H9 (cell line): ENCODE measurements around the gene HES4. TPM values are rescaled to one million over a fixed set of nuclear protein-coding genes. Genes with fewer than 3 reads are reported as not detected.

ENCODE experiments used
- DNase-seq: peaks from one replicate; pipeline ENCODE4 v3.0.0-alpha.2; 2017
- H2AFZ ChIP-seq: one replicate; pipeline ENCODE4 v1.6.1; 2013; ENCODE audit warnings: mild to moderate bottlenecking, low read length, control low read depth, moderate library complexity
- H2AK5ac ChIP-seq: 2 replicates; pipeline ENCODE4 v1.6.1; 2013; ENCODE audit warnings: low read length, control low read depth, mixed read lengths; ENCODE audit not compliant: insufficient read length
- H2BK120ac ChIP-seq: one replicate; pipeline ENCODE4 v1.6.1; 2013; ENCODE audit warnings: low read depth, mild to moderate bottlenecking, low read length, control low read depth, inconsistent platforms; ENCODE audit not compliant: poor library complexity, severe bottlenecking
- H2BK12ac ChIP-seq: 2 replicates; pipeline ENCODE4 v1.6.1; 2013; ENCODE audit warnings: low read length, control low read depth, mixed read lengths, low read depth; ENCODE audit not compliant: insufficient read length
- H2BK15ac ChIP-seq: 2 replicates; pipeline ENCODE4 v1.6.1; 2013; ENCODE audit warnings: low read depth, low read length, control low read depth
- H2BK20ac ChIP-seq: one replicate; pipeline ENCODE4 v1.6.1; 2013; ENCODE audit warnings: low read depth, mild to moderate bottlenecking, low read length, control low read depth, inconsistent platforms; ENCODE audit not compliant: poor library complexity, severe bottlenecking
- H2BK5ac ChIP-seq: 2 replicates; pipeline ENCODE4 v1.6.1; 2013; ENCODE audit warnings: low read length, control low read depth, mixed read lengths; ENCODE audit not compliant: insufficient read length
- H3K14ac ChIP-seq: 2 replicates; pipeline ENCODE4 v1.6.1; 2013; ENCODE audit warnings: low read length, control low read depth; ENCODE audit not compliant: insufficient read depth
- H3K18ac ChIP-seq: 2 replicates; pipeline ENCODE4 v1.6.1; 2013; ENCODE audit warnings: low read depth, mild to moderate bottlenecking, mixed read lengths, low read length, control low read depth; ENCODE audit not compliant: insufficient read length
- H3K23ac ChIP-seq: 2 replicates; pipeline ENCODE4 v1.6.1; 2013; ENCODE audit warnings: low read length, control low read depth, mixed read lengths, low read depth; ENCODE audit not compliant: insufficient read length
- H3K23me2 ChIP-seq: 2 replicates; pipeline ENCODE4 v1.6.1; 2013; ENCODE audit warnings: low read depth, mild to moderate bottlenecking, mixed read lengths, low read length, control low read depth; ENCODE audit not compliant: insufficient read length, poor library complexity, severe bottlenecking
- H3K27ac ChIP-seq: 2 replicates; pipeline ENCODE4 v1.5.1; 2013; ENCODE audit warnings: low read length, control low read depth, mixed read lengths, low read depth; ENCODE audit not compliant: insufficient read length
- H3K27me3 ChIP-seq: 2 replicates; pipeline ENCODE4 v1.6.1; 2013; ENCODE audit warnings: low read length, control low read depth, inconsistent platforms; ENCODE audit not compliant: insufficient read depth
- H3K4ac ChIP-seq: 2 replicates; pipeline ENCODE4 v1.6.1; 2013; ENCODE audit warnings: low read depth, mild to moderate bottlenecking, control low read depth, inconsistent platforms, low read length, moderate library complexity
- H3K4me1 ChIP-seq: 2 replicates; pipeline ENCODE4 v1.6.1; 2013; ENCODE audit warnings: low read length, control low read depth, inconsistent platforms; ENCODE audit not compliant: insufficient read depth
- H3K4me2 ChIP-seq: 2 replicates; pipeline ENCODE4 v1.6.1; 2013; ENCODE audit warnings: low read length, control low read depth, mixed read lengths; ENCODE audit not compliant: insufficient read length, insufficient read depth
- H3K56ac ChIP-seq: 2 replicates; pipeline ENCODE4 v1.6.1; 2013; ENCODE audit warnings: low read depth, mild to moderate bottlenecking, mixed read lengths, low read length, control low read depth; ENCODE audit not compliant: insufficient read length
- H3K79me1 ChIP-seq: 2 replicates; pipeline ENCODE4 v1.6.1; 2013; ENCODE audit warnings: low read depth, mild to moderate bottlenecking, moderate library complexity, low read length, control low read depth, inconsistent platforms; ENCODE audit not compliant: insufficient read depth, poor library complexity, severe bottlenecking
- H3K79me2 ChIP-seq: 2 replicates; pipeline ENCODE4 v1.6.1; 2013; ENCODE audit warnings: low read length, control low read depth, inconsistent platforms; ENCODE audit not compliant: insufficient read depth
- H3K9ac ChIP-seq: 2 replicates; pipeline ENCODE4 v1.6.1; 2013; ENCODE audit warnings: low read length, control low read depth, mixed read lengths; ENCODE audit not compliant: insufficient read length; ENCODE audit errors: extremely low read depth
- H3K9me3 ChIP-seq: one replicate; pipeline ENCODE4 v1.6.1; 2013; ENCODE audit warnings: low read depth, low read length, inconsistent platforms; ENCODE audit not compliant: control insufficient read depth
- H3T11ph ChIP-seq: one replicate; pipeline ENCODE4 v1.6.1; 2013; ENCODE audit warnings: mild to moderate bottlenecking, low read length, control low read depth, inconsistent platforms
- H4K20me1 ChIP-seq: one replicate; pipeline ENCODE4 v1.6.1; 2013; ENCODE audit not compliant: control insufficient read depth, insufficient read length, insufficient read depth
- H4K5ac ChIP-seq: 2 replicates; pipeline ENCODE4 v1.6.1; 2013; ENCODE audit warnings: low read depth, mild to moderate bottlenecking, mixed read lengths, low read length, control low read depth; ENCODE audit not compliant: insufficient read length
- H4K8ac ChIP-seq: replicated peaks from 2 replicates; pipeline ENCODE4 v1.6.1; 2013; ENCODE audit warnings: low read length, control low read depth, mixed read lengths, low read depth; ENCODE audit not compliant: insufficient read length
- H4K91ac ChIP-seq: 2 replicates; pipeline ENCODE4 v1.6.1; 2013; ENCODE audit warnings: low read depth, mild to moderate bottlenecking, moderate library complexity, mixed read lengths, low read length, control low read depth; ENCODE audit not compliant: insufficient read length
- H3K27ac Mint-ChIP-seq, 3 experiments: 2 replicates in 2 of 3; 3 replicates in 1 of 3; pipeline ENCODE4 v1.8.0; 2020 to 2021; ENCODE audit warnings: mixed read lengths in 3 of 3, mild to moderate bottlenecking in 1 of 3, moderate library complexity in 1 of 3
- H3K27me3 Mint-ChIP-seq: 2 replicates; pipeline ENCODE4 v1.8.0; 2021; ENCODE audit warnings: low read depth, mild to moderate bottlenecking, moderate library complexity, mixed read lengths
- H3K36me3 Mint-ChIP-seq, 3 experiments: 2 replicates in 2 of 3; 3 replicates in 1 of 3; pipeline ENCODE4 v1.8.0; 2020 to 2021; ENCODE audit warnings: low read depth in 3 of 3, mixed read lengths in 3 of 3; ENCODE audit not compliant: insufficient read depth in 1 of 3
- H3K4me1 Mint-ChIP-seq, 2 experiments: 2 replicates each; pipeline ENCODE4 v1.8.0; 2020; ENCODE audit warnings: mixed read lengths in 2 of 2
- H3K4me3 Mint-ChIP-seq, 2 experiments: 2 replicates in 1 of 2; 3 replicates in 1 of 2; pipeline ENCODE4 v1.8.0; 2020 to 2021; ENCODE audit warnings: mild to moderate bottlenecking in 2 of 2, mixed read lengths in 2 of 2, moderate library complexity in 1 of 2
- H3K9me3 Mint-ChIP-seq, 2 experiments: 2 replicates in 1 of 2; 3 replicates in 1 of 2; pipeline ENCODE4 v1.8.0; 2020; ENCODE audit warnings: mild to moderate bottlenecking in 2 of 2, mixed read lengths in 2 of 2, moderate library complexity in 1 of 2
- whole genome bisulfite sequencing: extraction: QIAGEN DNeasy Blood & Tissue Kit; methylation state at CpG from one replicate; pipeline ENCODE4 v1.1.7; 2013; ENCODE audit warnings: missing lambda C conversion rate, low lambda C conversion rate, mixed read lengths; ENCODE audit not compliant: insufficient read length; ENCODE audit errors: extremely low coverage; 5-methylcytosine and 5-hydroxymethylcytosine counted together
- total RNA-seq: library from RNA; stranded (reverse); gene quantifications from 2 replicates; pipeline ENCODE4 v1.2.1, GENCODE V29; 2021
- TF ChIP-seq, protein P1 (sequence below): fragments of 200-600 bp; sonication (generic); conservative IDR thresholded peaks from 3 replicates; pipeline ENCODE4 v1.8.0; 2021; ENCODE audit warnings: antibody characterized with exemption, mild to moderate bottlenecking

HES4 gene
- total RNA-seq, 1 experiment from 2014 or later, result 4.0 TPM

DNA sequence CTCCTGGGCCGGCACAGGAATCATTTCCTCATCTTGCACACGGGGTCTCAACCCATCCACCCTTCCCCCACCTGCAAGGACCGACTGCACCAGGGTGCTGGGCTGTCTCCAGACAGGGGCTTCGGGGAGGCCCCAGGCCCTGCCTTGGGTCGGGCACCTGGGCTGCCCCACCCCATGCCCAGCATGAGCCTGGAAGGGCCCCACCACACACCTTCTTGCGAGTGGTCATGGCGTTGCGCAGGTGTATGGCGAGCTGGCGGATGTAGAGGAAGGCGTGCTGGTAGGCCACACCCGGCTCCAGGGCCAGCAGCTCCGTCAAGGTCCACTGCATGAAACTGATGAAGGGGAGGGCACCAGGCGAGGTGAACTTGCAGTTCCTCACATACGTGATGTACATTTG is 47.7 kb downstream of the HES4 start:
- Histone ChIP-seq H3K79me2 (no peaks in the 10 kb centered on the region), H3K79me1 (no peaks in the 10 kb centered on the region), H3K23ac (no peak overlapping the region), H4K8ac (no peak overlapping the region), H3K27me3 (no peaks in the 10 kb centered on the region), H2BK5ac (no peak overlapping the region), H4K5ac (no peak overlapping the region), H3K23me2 (no peaks in the 10 kb centered on the region), H3K27ac (no peak overlapping the region), H3T11ph (no peak overlapping the region), H2AK5ac (no peak overlapping the region), H2BK12ac (no peak overlapping the region), H3K9ac (no peak overlapping the region), H4K91ac (no peak overlapping the region), H2BK120ac (no peak overlapping the region), H2BK15ac (no peak overlapping the region), H3K4ac (no peak overlapping the region), H3K4me1 (no peaks in the 10 kb centered on the region), H2AFZ (no peak overlapping the region), H3K14ac (no peak overlapping the region), H3K9me3 (no peaks in the 10 kb centered on the region), H4K20me1 (no peaks in the 10 kb centered on the region), H3K56ac (no peak overlapping the region), H3K4me2 (no peak overlapping the region), H3K18ac (no peak overlapping the region), H2BK20ac (no peak overlapping the region)
- DNase-seq, result no peak
- H3K9me3 Mint-ChIP-seq, result no peaks in the 10 kb centered on the region; a peak in 2 of 5 replicates
- TF ChIP-seq, protein P1, sequence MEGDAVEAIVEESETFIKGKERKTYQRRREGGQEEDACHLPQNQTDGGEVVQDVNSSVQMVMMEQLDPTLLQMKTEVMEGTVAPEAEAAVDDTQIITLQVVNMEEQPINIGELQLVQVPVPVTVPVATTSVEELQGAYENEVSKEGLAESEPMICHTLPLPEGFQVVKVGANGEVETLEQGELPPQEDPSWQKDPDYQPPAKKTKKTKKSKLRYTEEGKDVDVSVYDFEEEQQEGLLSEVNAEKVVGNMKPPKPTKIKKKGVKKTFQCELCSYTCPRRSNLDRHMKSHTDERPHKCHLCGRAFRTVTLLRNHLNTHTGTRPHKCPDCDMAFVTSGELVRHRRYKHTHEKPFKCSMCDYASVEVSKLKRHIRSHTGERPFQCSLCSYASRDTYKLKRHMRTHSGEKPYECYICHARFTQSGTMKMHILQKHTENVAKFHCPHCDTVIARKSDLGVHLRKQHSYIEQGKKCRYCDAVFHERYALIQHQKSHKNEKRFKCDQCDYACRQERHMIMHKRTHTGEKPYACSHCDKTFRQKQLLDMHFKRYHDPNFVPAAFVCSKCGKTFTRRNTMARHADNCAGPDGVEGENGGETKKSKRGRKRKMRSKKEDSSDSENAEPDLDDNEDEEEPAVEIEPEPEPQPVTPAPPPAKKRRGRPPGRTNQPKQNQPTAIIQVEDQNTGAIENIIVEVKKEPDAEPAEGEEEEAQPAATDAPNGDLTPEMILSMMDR, result no peak
- H3K27ac Mint-ChIP-seq, result no peak overlapping the region
- peaks cover 0 to 5% of the 10 kb centered on the region in 2 experiments; a peak in 1 of 4 replicates for H3K4me1 Mint-ChIP-seq
- no peaks in the 10 kb centered on the region for H3K27me3 Mint-ChIP-seq
- H3K4me3 Mint-ChIP-seq, result no peak overlapping the region
- H3K36me3 Mint-ChIP-seq, result peaks cover 38 to 88% (median 84%) of the 10 kb centered on the region in 3 experiments; a peak in 6 of 7 replicates
- WGBS, result no CpG with 5 or more reads among the region's 15 CpGs
